Measurements from ENCODE around the gene LCNL1. TPM values are rescaled to one million over a fixed set of nuclear protein-coding genes. Genes with fewer than 3 reads are reported as not detected.

The LCNL1 gene
- total and polyA plus RNA-seq, 4 donors: 0.15 to 2.7 (median 1.4) TPM

GRCh38 chr9:136972335-136972734 is 10.5 kb upstream of the LCNL1 start:
- H3K9ac ChIP-seq (ENCODE audit: insufficient read depth in 1 of 2, low read length in 2 of 2): no peak overlapping the region
- no peaks in the 10 kb centered on the region for H3K9me3 ChIP-seq (ENCODE audit: control insufficient read depth in 4 of 4, insufficient read depth in 3 of 4, low read length in 3 of 4)
- TF ChIP-seq, protein P1, sequence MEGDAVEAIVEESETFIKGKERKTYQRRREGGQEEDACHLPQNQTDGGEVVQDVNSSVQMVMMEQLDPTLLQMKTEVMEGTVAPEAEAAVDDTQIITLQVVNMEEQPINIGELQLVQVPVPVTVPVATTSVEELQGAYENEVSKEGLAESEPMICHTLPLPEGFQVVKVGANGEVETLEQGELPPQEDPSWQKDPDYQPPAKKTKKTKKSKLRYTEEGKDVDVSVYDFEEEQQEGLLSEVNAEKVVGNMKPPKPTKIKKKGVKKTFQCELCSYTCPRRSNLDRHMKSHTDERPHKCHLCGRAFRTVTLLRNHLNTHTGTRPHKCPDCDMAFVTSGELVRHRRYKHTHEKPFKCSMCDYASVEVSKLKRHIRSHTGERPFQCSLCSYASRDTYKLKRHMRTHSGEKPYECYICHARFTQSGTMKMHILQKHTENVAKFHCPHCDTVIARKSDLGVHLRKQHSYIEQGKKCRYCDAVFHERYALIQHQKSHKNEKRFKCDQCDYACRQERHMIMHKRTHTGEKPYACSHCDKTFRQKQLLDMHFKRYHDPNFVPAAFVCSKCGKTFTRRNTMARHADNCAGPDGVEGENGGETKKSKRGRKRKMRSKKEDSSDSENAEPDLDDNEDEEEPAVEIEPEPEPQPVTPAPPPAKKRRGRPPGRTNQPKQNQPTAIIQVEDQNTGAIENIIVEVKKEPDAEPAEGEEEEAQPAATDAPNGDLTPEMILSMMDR (IDR thresholded peaks at IDR 0.05; ENCODE audit: control extremely low read depth, extremely low read depth): no peak
- no peaks in the 10 kb centered on the region for H3K36me3 ChIP-seq (ENCODE audit: control insufficient read depth in 4 of 4, insufficient read depth in 4 of 4, low read length in 4 of 4)
- H3K4me1 ChIP-seq (ENCODE audit: control insufficient read depth in 5 of 5, insufficient read depth in 5 of 5, low read length in 5 of 5): peaks cover 0 to 26% (median 5%) of the 10 kb centered on the region in 5 donors
- ATAC-seq (ENCODE audit: insufficient read depth, low FRiP score) (no peak), DNase-seq (no peak)
- H3K27ac ChIP-seq (ENCODE audit: low read depth in 1 of 2, low read length in 1 of 2): no peak overlapping the region
- no peak overlapping the region for H3K4me3 ChIP-seq
- WGBS, 2 donors: 87 to 89% methylated on average over 11 of the region's 11 CpGs
- no peaks in the 10 kb centered on the region for H3K27me3 ChIP-seq (ENCODE audit: control insufficient read depth in 3 of 3, insufficient read depth in 3 of 3, low read length in 2 of 3)

DNA sequence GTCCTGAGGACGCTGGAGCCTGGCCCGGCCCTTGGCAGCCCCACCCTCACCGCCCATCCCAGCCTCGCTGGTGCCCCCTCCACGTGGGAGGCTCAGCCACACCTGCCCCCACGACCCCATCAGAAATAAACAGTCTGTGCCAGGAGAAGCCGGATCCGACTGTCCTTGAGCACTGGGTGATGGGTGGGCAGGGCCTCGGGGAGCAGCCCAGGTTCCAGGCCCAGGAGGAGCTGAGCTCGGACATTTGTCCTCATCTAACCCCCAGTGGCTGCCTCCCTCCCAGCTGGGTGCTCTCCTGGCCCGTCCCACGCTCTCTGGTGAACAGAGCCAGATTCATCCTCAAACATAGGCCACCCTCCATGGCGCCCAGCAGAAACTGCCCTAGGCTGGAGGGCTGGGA is 10.1 kb upstream of the LCNL1 start:
- Histone ChIP-seq H3K36me3 (ENCODE audit: control insufficient read depth in 4 of 4, insufficient read depth in 4 of 4, low read length in 4 of 4) (no peaks in the 10 kb centered on the region), H3K9ac (ENCODE audit: insufficient read depth in 1 of 2, low read length in 2 of 2) (no peak overlapping the region), H3K27me3 (ENCODE audit: control insufficient read depth in 3 of 3, insufficient read depth in 3 of 3, low read length in 2 of 3) (no peaks in the 10 kb centered on the region), H3K4me3 (no peak overlapping the region), H3K4me1 (ENCODE audit: control insufficient read depth in 5 of 5, insufficient read depth in 5 of 5, low read length in 5 of 5) (peaks cover 0 to 30% (median 9%) of the 10 kb centered on the region in 5 donors), H3K9me3 (ENCODE audit: control insufficient read depth in 4 of 4, insufficient read depth in 3 of 4, low read length in 3 of 4) (no peaks in the 10 kb centered on the region), H3K27ac (ENCODE audit: low read depth in 1 of 2, low read length in 1 of 2) (no peak overlapping the region)
- DNase-seq: no peak
- WGBS, 2 donors: 70 to 80% methylated on average over 13 of the region's 13 CpGs
- TF ChIP-seq, protein P1 (IDR thresholded peaks at IDR 0.05; ENCODE audit: control extremely low read depth, extremely low read depth): no peak
- ATAC-seq (ENCODE audit: insufficient read depth, low FRiP score): no peak

DNA sequence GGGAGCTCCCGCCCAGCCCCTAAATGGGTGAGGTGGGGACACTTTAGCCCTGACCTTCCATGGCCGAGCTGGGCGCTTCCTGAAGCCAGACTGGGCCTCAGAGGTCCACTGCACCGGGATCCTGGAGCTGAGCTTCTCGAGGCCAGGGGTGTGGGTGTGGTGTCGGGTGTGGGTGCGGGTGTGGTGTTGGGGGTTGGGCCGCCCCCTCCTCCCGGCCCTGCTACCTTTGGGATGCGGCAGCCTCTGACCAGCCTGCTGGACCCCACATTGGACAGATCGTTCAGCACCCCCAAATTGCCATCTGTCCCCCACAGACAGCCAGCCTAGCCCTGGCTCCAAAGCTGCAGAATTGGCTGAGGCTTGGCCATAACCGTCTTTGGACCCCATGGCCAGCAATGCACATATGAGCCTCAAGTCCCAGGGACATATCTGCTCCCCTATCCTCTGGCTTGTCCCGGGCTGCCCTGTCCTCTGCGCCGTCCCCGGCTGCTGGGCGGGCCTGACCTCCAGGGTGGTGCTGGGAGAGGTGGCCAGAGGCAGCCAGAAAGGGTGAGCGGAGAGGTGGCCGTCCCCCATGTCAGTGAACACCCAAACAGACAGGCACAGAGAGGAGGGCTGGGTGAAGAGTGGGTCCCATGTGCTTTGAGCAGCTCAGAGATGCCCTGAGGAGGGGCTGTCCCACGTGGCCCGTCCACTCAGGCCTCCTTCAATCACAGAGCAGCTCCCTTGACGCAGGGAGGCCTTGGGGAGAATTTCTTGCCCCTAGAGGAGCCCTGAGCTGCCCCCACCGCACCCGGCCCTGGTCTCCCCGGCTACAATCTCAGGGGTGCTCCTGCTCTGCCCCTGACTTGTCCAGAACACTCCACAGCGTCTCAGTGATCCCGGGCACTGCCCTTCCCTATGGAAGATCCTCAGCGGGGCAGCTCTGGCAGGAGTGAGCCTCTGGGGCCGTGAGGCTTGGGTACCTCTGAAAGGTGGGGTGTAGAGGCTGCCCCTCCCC is 8.9 kb upstream of the LCNL1 start:
- WGBS, 2 donors: 88 to 95% methylated on average over 28 to 29 of the region's 29 CpGs
- DNase-seq: no peak
- TF ChIP-seq, protein P1 (IDR thresholded peaks at IDR 0.05; ENCODE audit: control extremely low read depth, extremely low read depth): no peak
- Histone ChIP-seq H3K27ac (ENCODE audit: low read depth in 1 of 2, low read length in 1 of 2) (peak overlapping the region in 1 of 2 donors; percentile 11), H3K4me3 (no peak overlapping the region), H3K4me1 (ENCODE audit: control insufficient read depth in 5 of 5, insufficient read depth in 5 of 5, low read length in 5 of 5) (peaks cover 0 to 31% (median 5%) of the 10 kb centered on the region in 5 donors), H3K9me3 (ENCODE audit: control insufficient read depth in 4 of 4, insufficient read depth in 3 of 4, low read length in 3 of 4) (no peaks in the 10 kb centered on the region), H3K9ac (ENCODE audit: insufficient read depth in 1 of 2, low read length in 2 of 2) (no peak overlapping the region), H3K36me3 (ENCODE audit: control insufficient read depth in 4 of 4, insufficient read depth in 4 of 4, low read length in 4 of 4) (no peaks in the 10 kb centered on the region), H3K27me3 (ENCODE audit: control insufficient read depth in 3 of 3, insufficient read depth in 3 of 3, low read length in 2 of 3) (no peaks in the 10 kb centered on the region)
- ATAC-seq (ENCODE audit: insufficient read depth, low FRiP score): no peak
